Right lobe of liver (tissue), 6 donors: ENCODE measurements around the gene TBC1D1. TPM values are rescaled to one million over a fixed set of nuclear protein-coding genes. Genes with fewer than 3 reads are reported as not detected.

Experiments
- ATAC-seq, 4 donors: fragments of 200-7000 bp; cut with Tn5 transposase; one replicate each; pipeline ENCODE4 v1.9.1; 2020; ENCODE audit warnings: mild to moderate bottlenecking in 4 of 4, moderate library complexity in 4 of 4
- DNase-seq, 3 donors: peaks; one replicate each; pipeline ENCODE4 v3.0.0-alpha.2; 2020
- H3K27ac ChIP-seq, 3 donors: fragments of 200-600 bp; one replicate each; pipeline ENCODE4 v1.8.0; 2022
- H3K27me3 ChIP-seq, 2 donors: fragments of 200-600 bp; one replicate each; pipeline ENCODE4 v1.8.0; 2022
- H3K36me3 ChIP-seq, 4 donors: fragments of 200-600 bp; sonication (generic) in 1 of 4; one replicate each; pipeline versions ENCODE4 v1.5.1 to v1.8.0; 2017 to 2022; ENCODE audit warnings: control low read depth in 1 of 4
- H3K4me1 ChIP-seq, 4 donors: fragments of 200-600 bp; sonication (generic) in 1 of 4; one replicate each; pipeline versions ENCODE4 v1.5.1 to v1.8.0; 2017 to 2022; ENCODE audit warnings: control low read depth in 1 of 4
- H3K4me3 ChIP-seq, 3 donors: fragments of 200-600 bp; one replicate each; pipeline ENCODE4 v1.8.0; 2022
- H3K9me3 ChIP-seq, 4 donors: fragments of 200-600 bp; sonication (generic) in 1 of 4; one replicate each; pipeline versions ENCODE4 v1.5.1 to v1.8.0; 2017 to 2022; ENCODE audit warnings: control low read depth in 1 of 4
- POLR2A ChIP-seq: fragments of 450-650 bp; IDR thresholded peaks from one replicate; pipeline ENCODE4 v1.6.1; 2017; ENCODE audit warnings: antibody characterized with exemption, mild to moderate bottlenecking
- WGBS: methylation state at CpG from one replicate; pipeline ENCODE4 v1.1.6; 2018; ENCODE audit warnings: low coverage, low lambda C conversion rate; ENCODE audit not compliant: insufficient coverage; ENCODE audit errors: missing lambda C conversion rate; 5-methylcytosine and 5-hydroxymethylcytosine counted together
- intact Hi-C, 2 donors: fragments of 100-400 bp; cut with DNase I; formaldehyde crosslinking; loops; one replicate each; pipeline versions ENCODE4 v1.11.2 to v1.14.1; 2022
- total RNA-seq, 6 experiments: library from RNA; depleted of rRNA in 2 of 6; stranded (reverse); fragments of >200 nt in 2 of 6; fragmentation: NEBNext Ultra II Directional in 3 of 6; extraction: Animal tissue kit (Norgen Biotek cat#: 25700) in 3 of 6; gene quantifications; one replicate each; pipeline versions ENCODE4 v1.1.0 to v1.2.4, GENCODE V29; 2016 to 2023
- TF ChIP-seq, protein P1 (sequence below), 4 donors: fragments of 200-600 bp in 3 of 4; fragments of 450-650 bp in 1 of 4; IDR thresholded peaks; one replicate each; pipeline versions ENCODE4 v1.5.1 to v1.8.0; 2016 to 2022; ENCODE audit warnings: antibody characterized with exemption in 4 of 4, mild to moderate bottlenecking in 2 of 4
- donor health status: DM: no; HTN: yes; CAD: no.
- donor health status: DM: no; HTN: no; CAD: no.
- donor health status: DM: no; HTN: no; CAD: no.
- donor health status: DM: no; HTN: yes; CAD: no.
- donor health status: DM: no; HTN: yes; CAD: no.

TBC1D1 gene
- total RNA-seq, 6 experiments from 2014 or later = 21.2 to 67.5 (median 35.8) TPM

DNA sequence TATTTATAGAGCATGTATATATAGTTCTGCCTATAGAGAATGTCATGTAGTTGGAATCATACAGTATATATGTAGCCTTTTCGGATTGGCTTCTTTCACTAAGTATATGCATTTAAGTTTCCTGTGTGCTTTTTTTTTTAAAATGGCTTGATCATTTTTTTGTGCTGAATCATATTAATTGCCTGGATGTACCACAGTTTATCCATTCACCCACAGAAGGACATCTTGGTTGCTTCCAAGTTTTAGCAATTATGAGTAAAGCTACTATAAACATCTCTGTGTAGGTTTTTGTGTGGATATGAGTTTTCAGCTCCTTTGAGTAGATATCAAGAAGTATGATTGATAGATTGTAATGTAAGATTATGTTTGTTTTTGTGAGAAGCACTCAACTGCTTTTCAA lies 93.1 kb downstream of the TBC1D1 start:
- ATAC-seq (no peak), DNase-seq (no peak)
- TF ChIP-seq, protein P1, sequence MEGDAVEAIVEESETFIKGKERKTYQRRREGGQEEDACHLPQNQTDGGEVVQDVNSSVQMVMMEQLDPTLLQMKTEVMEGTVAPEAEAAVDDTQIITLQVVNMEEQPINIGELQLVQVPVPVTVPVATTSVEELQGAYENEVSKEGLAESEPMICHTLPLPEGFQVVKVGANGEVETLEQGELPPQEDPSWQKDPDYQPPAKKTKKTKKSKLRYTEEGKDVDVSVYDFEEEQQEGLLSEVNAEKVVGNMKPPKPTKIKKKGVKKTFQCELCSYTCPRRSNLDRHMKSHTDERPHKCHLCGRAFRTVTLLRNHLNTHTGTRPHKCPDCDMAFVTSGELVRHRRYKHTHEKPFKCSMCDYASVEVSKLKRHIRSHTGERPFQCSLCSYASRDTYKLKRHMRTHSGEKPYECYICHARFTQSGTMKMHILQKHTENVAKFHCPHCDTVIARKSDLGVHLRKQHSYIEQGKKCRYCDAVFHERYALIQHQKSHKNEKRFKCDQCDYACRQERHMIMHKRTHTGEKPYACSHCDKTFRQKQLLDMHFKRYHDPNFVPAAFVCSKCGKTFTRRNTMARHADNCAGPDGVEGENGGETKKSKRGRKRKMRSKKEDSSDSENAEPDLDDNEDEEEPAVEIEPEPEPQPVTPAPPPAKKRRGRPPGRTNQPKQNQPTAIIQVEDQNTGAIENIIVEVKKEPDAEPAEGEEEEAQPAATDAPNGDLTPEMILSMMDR (IDR thresholded peaks at IDR 0.05) = no peak
- TF ChIP-seq POLR2A = no peak
- Histone ChIP-seq H3K4me3 (no peak overlapping the region), H3K9me3 (no peaks in the 10 kb centered on the region), H3K27ac (no peak overlapping the region), H3K36me3 (no peaks in the 10 kb centered on the region), H3K27me3 (no peaks in the 10 kb centered on the region), H3K4me1 (peaks cover 0 to 8% (median 0%) of the 10 kb centered on the region in 4 donors)
- 100% methylated on average over 1 of the region's 1 CpG for WGBS
- intact Hi-C loops = loop anchor here in 1 of 2 donors (10.0 kb wide), 1 partner anchor 51 kb away; no protein-coding TSS in a partner anchor

DNA sequence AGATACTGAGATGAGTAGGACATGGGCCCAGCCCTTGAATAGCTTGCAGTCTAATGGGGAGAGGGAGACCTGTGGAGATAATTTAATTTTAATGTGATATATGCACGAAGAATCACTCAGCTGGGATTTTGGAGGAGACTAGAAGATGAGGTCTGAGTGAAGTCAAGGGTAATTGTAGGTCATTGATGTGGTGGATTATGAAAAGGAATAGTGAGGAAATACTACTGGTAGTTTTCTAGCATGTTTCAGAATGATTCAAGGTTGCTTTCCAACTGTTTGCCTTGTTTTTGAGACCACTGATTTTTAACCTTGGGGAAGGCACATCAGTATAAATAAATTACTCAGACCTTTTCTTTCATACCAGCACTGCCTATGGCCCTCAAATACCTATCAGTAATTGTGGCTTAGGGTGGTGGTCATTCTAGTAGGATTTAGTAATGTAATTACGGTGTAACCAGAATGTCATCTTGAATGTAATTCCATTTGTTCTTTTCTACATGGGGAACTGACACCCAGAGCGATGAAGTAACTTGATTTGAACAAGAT lies 94.9 kb downstream of the TBC1D1 start:
- TF ChIP-seq, protein P1 (IDR thresholded peaks at IDR 0.05) = no peak
- no peak for TF ChIP-seq POLR2A
- WGBS = 57% methylated on average over 3 of the region's 3 CpGs
- Histone ChIP-seq H3K27ac (no peak overlapping the region), H3K4me3 (no peak overlapping the region), H3K4me1 (peaks cover 0 to 8% (median 0%) of the 10 kb centered on the region in 4 donors), H3K36me3 (no peaks in the 10 kb centered on the region), H3K9me3 (no peaks in the 10 kb centered on the region), H3K27me3 (no peaks in the 10 kb centered on the region)
- DNase-seq (no peak), ATAC-seq (no peak)
- intact Hi-C loops = loop anchor here in 1 of 2 donors (10.0 kb wide), 1 partner anchor 49 kb away; no protein-coding TSS in a partner anchor

DNA sequence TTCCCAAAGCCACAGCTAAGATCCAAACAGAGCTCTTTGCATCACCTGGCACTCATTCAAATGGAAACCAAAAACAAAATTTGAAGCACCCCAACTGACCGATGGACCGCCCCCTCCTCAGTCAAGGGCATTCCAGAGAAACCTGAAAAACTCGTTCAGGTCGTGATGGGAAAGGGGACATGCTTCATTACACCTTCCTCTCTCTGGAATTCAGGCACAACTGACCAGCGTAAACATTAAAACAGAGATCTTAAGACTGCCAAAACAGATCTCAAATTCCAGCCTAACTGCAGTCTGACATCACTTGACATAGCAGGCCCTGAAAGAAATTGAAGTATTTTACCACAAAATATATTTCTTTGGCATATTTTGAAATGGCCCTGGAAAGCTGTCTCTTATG lies 97.8 kb downstream of the TBC1D1 start:
- intact Hi-C loops = loop anchor here in 1 of 2 donors (10.0 kb wide), 1 partner anchor 46 kb away; no protein-coding TSS in a partner anchor
- H3K9me3 ChIP-seq = no peaks in the 10 kb centered on the region
- WGBS = 78% methylated on average over 5 of the region's 5 CpGs
- ATAC-seq = no peak
- DNase-seq = no peak
- no peak for TF ChIP-seq POLR2A
- no peaks in the 10 kb centered on the region for H3K4me1 ChIP-seq
- no peaks in the 10 kb centered on the region for H3K27me3 ChIP-seq
- no peaks in the 10 kb centered on the region for H3K36me3 ChIP-seq
- no peak overlapping the region for H3K27ac ChIP-seq
- H3K4me3 ChIP-seq = no peak overlapping the region

DNA sequence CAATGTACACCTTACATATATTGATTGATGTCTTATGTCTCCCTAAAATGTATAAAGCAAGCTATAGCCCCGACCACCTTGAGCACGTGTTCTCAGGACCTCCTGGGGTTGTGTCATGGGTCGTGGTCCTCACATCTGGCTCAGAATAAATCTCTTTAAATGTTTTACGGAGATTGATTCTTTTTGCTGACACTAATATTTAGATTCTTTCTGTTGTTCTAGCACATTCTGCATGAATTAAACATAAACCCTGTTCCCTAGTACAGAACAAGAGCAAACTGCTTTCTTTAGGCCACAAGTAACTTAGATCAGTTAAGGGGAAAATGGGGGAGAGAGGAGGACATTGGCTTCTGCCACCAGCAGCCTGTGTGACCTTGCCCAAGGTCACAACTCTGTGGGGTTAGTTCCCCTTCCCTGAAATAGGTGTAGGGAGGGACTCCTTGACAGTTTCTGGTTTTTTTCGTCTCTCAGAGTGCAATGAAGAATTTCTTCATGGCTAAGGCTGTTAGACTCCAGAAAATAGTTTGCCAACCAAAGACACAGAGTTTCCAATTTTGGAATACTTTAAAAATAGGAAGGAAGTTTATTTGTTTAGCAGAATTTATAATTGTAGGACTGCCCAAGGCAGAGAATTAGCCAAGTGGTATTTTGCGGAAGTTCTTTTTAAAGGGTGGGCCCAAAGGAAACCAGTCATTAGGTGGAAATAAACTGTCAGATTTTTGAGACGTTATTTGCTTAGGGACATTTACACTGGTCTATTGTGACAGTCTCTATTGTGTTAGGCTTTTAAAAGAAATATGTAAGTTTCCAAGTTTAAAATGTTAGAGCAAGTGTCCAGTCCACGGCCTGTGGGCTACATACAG lies 98.7 kb downstream of the TBC1D1 start:
- peak; percentile 43 to 81 (median 58) for ATAC-seq

More for the DNA sequence above, 98.7 kb downstream of the TBC1D1 start:
- no peaks in the 10 kb centered on the region for H3K27me3 ChIP-seq
- peak overlapping the region in 2 of 3 donors; percentile 22 to 41 for H3K27ac ChIP-seq
- DNase-seq = no peak
- H3K9me3 ChIP-seq = no peaks in the 10 kb centered on the region
- H3K4me3 ChIP-seq = no peak overlapping the region
- intact Hi-C loops = loop anchor here in 1 of 2 donors (10.0 kb wide), 1 partner anchor 45 kb away; no protein-coding TSS in a partner anchor
- H3K4me1 ChIP-seq = no peaks in the 10 kb centered on the region
- TF ChIP-seq POLR2A = no peak
- TF ChIP-seq, protein P1 (IDR thresholded peaks at IDR 0.05) = no peak
- WGBS = 57% methylated on average over 8 of the region's 8 CpGs
- no peaks in the 10 kb centered on the region for H3K36me3 ChIP-seq
